Loucy (cell line): Measurements from ENCODE around the gene MKI67.
A peak's percentile ranks its signal among the peaks of the same experiment; 100 is the strongest.

Source experiments
- H2AFZ ChIP-seq: fragments of 200-600 bp; sonication (generic); 2 replicates; pipeline ENCODE4 v1.6.0; 2016; ENCODE audit warnings: antibody characterized with exemption, mild to moderate bottlenecking, low read length, moderate library complexity
- H3F3A ChIP-seq: fragments of 200-600 bp; 2 replicates; pipeline ENCODE4 v1.6.0; 2016; ENCODE audit warnings: antibody characterized with exemption, low read depth, mild to moderate bottlenecking
- H3K27me3 ChIP-seq: fragments of 200-600 bp; sonication (generic); 2 replicates; pipeline ENCODE4 v1.6.1; 2014; ENCODE audit warnings: low read length, mild to moderate bottlenecking; ENCODE audit not compliant: insufficient read depth, poor library complexity, severe bottlenecking
- H3K36me3 ChIP-seq: fragments of 200-600 bp; sonication (generic); 2 replicates; pipeline ENCODE4 v1.6.1; 2016; ENCODE audit warnings: low read length; ENCODE audit not compliant: insufficient read depth
- H3K4me1 ChIP-seq: fragments of 200-600 bp; sonication (generic); 2 replicates; pipeline ENCODE4 v1.5.1; 2014; ENCODE audit warnings: low read length, mild to moderate bottlenecking; ENCODE audit not compliant: insufficient read depth, poor library complexity, severe bottlenecking
- H3K4me2 ChIP-seq: fragments of 200-600 bp; sonication (generic); 2 replicates; pipeline ENCODE4 v1.6.0; 2014; ENCODE audit warnings: antibody characterized with exemption, low read length, low read depth, mild to moderate bottlenecking; ENCODE audit not compliant: poor library complexity, severe bottlenecking
- H3K4me3 ChIP-seq: fragments of 200-600 bp; sonication (generic); 2 replicates; pipeline ENCODE4 v1.5.1; 2014; ENCODE audit warnings: low read length, mild to moderate bottlenecking, mixed read lengths; ENCODE audit not compliant: poor library complexity, severe bottlenecking
- H3K79me2 ChIP-seq: fragments of 200-600 bp; sonication (generic); 2 replicates; pipeline ENCODE4 v1.6.1; 2014; ENCODE audit warnings: low read length; ENCODE audit not compliant: insufficient read depth
- H3K9ac ChIP-seq: fragments of 200-600 bp; sonication (generic); 2 replicates; pipeline ENCODE4 v1.6.0; 2014; ENCODE audit warnings: mild to moderate bottlenecking, low read depth, low read length, moderate library complexity; ENCODE audit not compliant: poor library complexity, severe bottlenecking
- H3K9me2 ChIP-seq: fragments of 200-600 bp; sonication (generic); replicated peaks from 2 replicates; pipeline ENCODE4 v1.6.1; 2016; ENCODE audit warnings: low read depth, low read length, mixed read lengths
- H3K9me3 ChIP-seq: fragments of 200-600 bp; sonication (generic); 2 replicates; pipeline ENCODE4 v1.6.1; 2014; ENCODE audit warnings: mild to moderate bottlenecking, antibody characterized with exemption, low read length, low read depth; ENCODE audit not compliant: insufficient read depth
- H4K20me1 ChIP-seq: fragments of 200-600 bp; sonication (generic); 2 replicates; pipeline ENCODE4 v1.6.0; 2014; ENCODE audit warnings: antibody characterized with exemption, low read length, mild to moderate bottlenecking; ENCODE audit not compliant: insufficient read depth, poor library complexity, severe bottlenecking
- CTCF ChIP-seq: fragments of 200-600 bp; sonication (generic); conservative IDR thresholded peaks from 2 replicates; pipeline ENCODE4 v1.5.1; 2014; ENCODE audit warnings: mild to moderate bottlenecking, antibody characterized with exemption, low read length
- EZH2phosphoT487 ChIP-seq: fragments of 200-600 bp; IDR thresholded peaks from 2 replicates; pipeline ENCODE4 v1.6.1; 2018; ENCODE audit warnings: antibody characterized with exemption, mild to moderate bottlenecking, moderate library complexity, borderline replicate concordance

Gene MKI67

DNA sequence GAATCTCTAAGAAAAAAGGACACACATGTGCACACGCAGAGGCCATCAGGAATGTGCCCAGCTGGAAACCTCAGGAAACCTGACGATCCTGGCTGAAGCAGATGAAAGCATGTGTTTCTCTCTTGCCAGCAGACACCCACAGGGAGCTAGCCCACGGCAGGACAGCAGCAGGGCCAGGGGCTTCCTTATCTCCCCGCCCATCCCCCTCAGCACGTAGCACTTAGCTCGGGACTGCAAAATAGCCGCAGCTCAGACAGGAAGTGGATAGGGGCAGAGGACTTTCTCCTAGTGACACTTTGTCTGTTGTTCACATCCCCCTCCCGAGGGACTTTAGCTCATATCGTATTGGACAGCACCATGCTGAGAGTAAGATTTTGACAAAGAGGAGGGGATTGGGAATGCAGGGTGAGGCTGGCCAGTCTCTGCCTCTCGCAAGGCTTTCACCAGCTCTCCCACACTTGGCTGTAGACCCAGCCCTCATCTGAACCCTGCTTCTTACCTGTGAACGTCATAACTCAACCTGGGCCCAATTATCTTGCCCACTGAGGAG is 63.8 kb downstream of the MKI67 start:
- H3F3A ChIP-seq: peaks cover 7% of the 10 kb centered on the region
- peak overlapping the region; percentile 72 for H3K9ac ChIP-seq
- H3K4me2 ChIP-seq: peak overlapping the region; percentile 79
- TF ChIP-seq CTCF (no peak), EZH2phosphoT487 (no peak)
- no peaks in the 10 kb centered on the region for H3K9me2 ChIP-seq
- peaks cover 40% of the 10 kb centered on the region; the same call in 1 of the 2 replicates for H3K36me3 ChIP-seq
- H3K27me3 ChIP-seq: no peaks in the 10 kb centered on the region
- peak overlapping the region; percentile 69 for H3K4me3 ChIP-seq
- no peaks in the 10 kb centered on the region for H4K20me1 ChIP-seq
- peaks cover 50% of the 10 kb centered on the region for H3K4me1 ChIP-seq
- H3K79me2 ChIP-seq: no peaks in the 10 kb centered on the region
- H3K9me3 ChIP-seq: no peaks in the 10 kb centered on the region
- no peak overlapping the region for H2AFZ ChIP-seq

GRCh38 chr10:128061306-128062300 is 64.6 kb downstream of the MKI67 start:
- peak overlapping the region; percentile 79 for H3K4me2 ChIP-seq

More at GRCh38 chr10:128061306-128062300, 64.6 kb downstream of the MKI67 start:
- H3K79me2 ChIP-seq: no peaks in the 10 kb centered on the region
- peaks cover 37% of the 10 kb centered on the region; the same call in 1 of the 2 replicates for H3K36me3 ChIP-seq
- H3K9me3 ChIP-seq: no peaks in the 10 kb centered on the region
- peak overlapping the region; percentile 72 for H3K9ac ChIP-seq
- no peaks in the 10 kb centered on the region for H3K9me2 ChIP-seq
- TF ChIP-seq CTCF (no peak), EZH2phosphoT487 (no peak)
- peak overlapping the region; percentile 69 for H3K4me3 ChIP-seq
- peaks cover 50% of the 10 kb centered on the region for H3K4me1 ChIP-seq
- no peaks in the 10 kb centered on the region for H3K27me3 ChIP-seq
- H2AFZ ChIP-seq: no peak overlapping the region
- H3F3A ChIP-seq: peaks cover 7% of the 10 kb centered on the region
- H4K20me1 ChIP-seq: no peaks in the 10 kb centered on the region
